CD14-positive monocyte (primary cell): ENCODE data around the gene UGT1A3. TPM values are rescaled to one million over a fixed set of nuclear protein-coding genes. Genes with fewer than 3 reads are reported as not detected.

Experiments
- DNase-seq, 3 donors: peaks; one replicate each; pipeline ENCODE4 v3.0.0-alpha.2; 2011 to 2022
- H2AFZ ChIP-seq: 2 replicates; pipeline ENCODE4 v1.6.0; 2012; ENCODE audit warnings: mild to moderate bottlenecking, low read depth, low read length, inconsistent platforms; ENCODE audit not compliant: insufficient read depth, poor library complexity, severe bottlenecking
- H3K27ac ChIP-seq, 2 donors: 1 replicate in 1 of 2; 2 replicates in 1 of 2; pipeline ENCODE4 v1.5.1; 2012 to 2013; ENCODE audit warnings: low read length in 2 of 2, control low read depth in 1 of 2, inconsistent platforms in 1 of 2, low read depth in 1 of 2, mild to moderate bottlenecking in 1 of 2
- H3K27me3 ChIP-seq, 2 donors: one replicate each; pipeline versions ENCODE4 v1.6.0 to v1.6.1; 2011 to 2013; ENCODE audit warnings: low read length in 2 of 2; ENCODE audit not compliant: control insufficient read depth in 2 of 2, insufficient read depth in 2 of 2
- H3K36me3 ChIP-seq, 2 donors: replicated peaks in 1 of 2; 1 replicate in 1 of 2; 2 replicates in 1 of 2; pipeline versions ENCODE4 v1.5.1 to v1.6.1; 2012 to 2013; ENCODE audit warnings: low read length in 2 of 2, control low read depth in 1 of 2, inconsistent platforms in 1 of 2, mild to moderate bottlenecking in 1 of 2; ENCODE audit not compliant: insufficient read depth in 2 of 2, control insufficient read depth in 1 of 2
- H3K4me1 ChIP-seq, 2 donors: 1 replicate in 1 of 2; 2 replicates in 1 of 2; pipeline versions ENCODE4 v1.5.1 to v1.6.1; 2012 to 2013; ENCODE audit warnings: low read length in 2 of 2, control low read depth in 1 of 2, inconsistent platforms in 1 of 2, mild to moderate bottlenecking in 1 of 2, moderate library complexity in 1 of 2; ENCODE audit not compliant: insufficient read depth in 2 of 2, control insufficient read depth in 1 of 2
- H3K4me2 ChIP-seq: replicated peaks from 2 replicates; pipeline ENCODE3; 2012; ENCODE audit warnings: low read length, moderate library complexity, mild to moderate bottlenecking; ENCODE audit not compliant: poor library complexity, severe bottlenecking; ENCODE audit errors: extremely low read depth
- H3K4me3 ChIP-seq, 3 experiments: fragments of 200-600 bp in 1 of 3; sonication (generic) in 1 of 3; replicated peaks in 1 of 3; 1 replicate in 2 of 3; 2 replicates in 1 of 3; pipeline ENCODE4 v1.5.1; 2011 to 2013; ENCODE audit warnings: low read length in 3 of 3, mild to moderate bottlenecking in 3 of 3, control low read depth in 2 of 3, low read depth in 2 of 3, inconsistent platforms in 1 of 3, moderate library complexity in 1 of 3
- H3K79me2 ChIP-seq: 2 replicates; pipeline ENCODE4 v1.6.0; 2012; ENCODE audit warnings: mild to moderate bottlenecking, control low read depth, inconsistent platforms, low read length, moderate library complexity; ENCODE audit not compliant: insufficient read depth
- H3K9ac ChIP-seq: 2 replicates; pipeline ENCODE4 v1.6.0; 2017; ENCODE audit warnings: low read length, mild to moderate bottlenecking; ENCODE audit not compliant: insufficient read depth, poor library complexity, severe bottlenecking
- H3K9me3 ChIP-seq, 2 donors: replicated peaks in 1 of 2; 1 replicate in 1 of 2; 2 replicates in 1 of 2; pipeline versions ENCODE4 v1.5.1 to v1.6.1; 2012 to 2013; ENCODE audit warnings: low read length in 2 of 2, control low read depth in 1 of 2; ENCODE audit not compliant: control insufficient read depth in 1 of 2, insufficient read depth in 1 of 2
- H4K20me1 ChIP-seq: 2 replicates; pipeline ENCODE4 v1.6.0; 2012; ENCODE audit warnings: mild to moderate bottlenecking, low read length, control low read depth, moderate library complexity; ENCODE audit not compliant: insufficient read depth
- H3K27ac Mint-ChIP-seq, 7 donors: one replicate each; pipeline ENCODE4 v1.8.0; 2020; ENCODE audit warnings: mild to moderate bottlenecking in 7 of 7, mixed read lengths in 7 of 7, moderate library complexity in 6 of 7, inconsistent platforms in 2 of 7
- H3K27me3 Mint-ChIP-seq, 3 donors: one replicate each; pipeline ENCODE4 v1.8.0; 2021 to 2022; ENCODE audit warnings: low read depth in 3 of 3, mild to moderate bottlenecking in 3 of 3, mixed read lengths in 3 of 3, moderate library complexity in 3 of 3, inconsistent platforms in 1 of 3
- H3K36me3 Mint-ChIP-seq, 2 donors: one replicate each; pipeline ENCODE4 v1.8.0; 2020; ENCODE audit warnings: mixed read lengths in 2 of 2, inconsistent platforms in 1 of 2, mild to moderate bottlenecking in 1 of 2
- H3K4me1 Mint-ChIP-seq: one replicate; pipeline ENCODE4 v1.8.0; 2020; ENCODE audit warnings: mild to moderate bottlenecking, mixed read lengths
- H3K4me3 Mint-ChIP-seq, 2 donors: one replicate each; pipeline ENCODE4 v1.8.0; 2020; ENCODE audit warnings: mild to moderate bottlenecking in 2 of 2, mixed read lengths in 2 of 2, moderate library complexity in 1 of 2
- H3K9me3 Mint-ChIP-seq, 7 donors: one replicate each; pipeline ENCODE4 v1.8.0; 2020 to 2022; ENCODE audit warnings: mixed read lengths in 7 of 7, mild to moderate bottlenecking in 6 of 7, moderate library complexity in 6 of 7, inconsistent platforms in 2 of 7
- CTCF ChIP-seq: fragments of 200-600 bp; IDR thresholded peaks from one replicate; pipeline ENCODE4 v1.8.0; 2022; ENCODE audit warnings: antibody characterized with exemption, mild to moderate bottlenecking
- WGBS: methylation state at CpG from one replicate; pipeline ENCODE4 v1.1.5; 2013; ENCODE audit warnings: missing lambda C conversion rate; ENCODE audit not compliant: insufficient coverage; 5-methylcytosine and 5-hydroxymethylcytosine counted together
- intact Hi-C, 2 donors: fragments of 100-400 bp; cut with micrococcal nuclease; formaldehyde crosslinking; loops; one replicate each; pipeline versions ENCODE4 v1.15.0 to v1.15.1; 2023
- polyA plus RNA-seq, 3 donors: library from polyadenylated mRNA; depleted of rRNA in 1 of 3; unstranded in 2 of 3; stranded (reverse) in 1 of 3; fragments of 300-500 nt in 2 of 3; fragments of >200 nt in 1 of 3; fragmentation: Illumina TruSeq in 2 of 3; gene quantifications; 1 replicate in 2 of 3; 2 replicates in 1 of 3; pipeline ENCODE4 v1.2.3, GENCODE V29; 2012 to 2021

The UGT1A3 gene
- polyA plus RNA-seq, 3 donors, result not detected

GRCh38 chr2:233807966-233808935 lies 79.4 kb downstream of the UGT1A3 start:
- Mint-ChIP-seq H3K27ac (no peak overlapping the region), H3K4me1 (no peaks in the 10 kb centered on the region), H3K4me3 (peak overlapping the region in 1 of 2 donors; percentile 14), H3K27me3 (peaks cover 2 to 5% (median 3%) of the 10 kb centered on the region in 3 donors), H3K9me3 (peaks cover 0 to 5% (median 2%) of the 10 kb centered on the region in 7 donors), H3K36me3 (no peaks in the 10 kb centered on the region)
- Histone ChIP-seq H3K27me3 (no peaks in the 10 kb centered on the region), H3K4me2 (no peak overlapping the region), H3K9ac (no peak overlapping the region), H3K27ac (no peak overlapping the region), H3K4me3 (no peak overlapping the region), H4K20me1 (no peaks in the 10 kb centered on the region), H3K9me3 (no peaks in the 10 kb centered on the region), H3K36me3 (no peaks in the 10 kb centered on the region), H2AFZ (no peak overlapping the region), H3K79me2 (no peaks in the 10 kb centered on the region), H3K4me1 (no peaks in the 10 kb centered on the region)
- TF ChIP-seq CTCF, result no peak
- WGBS, result 87% methylated on average over 5 of the region's 10 CpGs
- no peak for DNase-seq
- intact Hi-C loops, result no loop called here

GRCh38 chr2:233810385-233810784 lies 81.5 kb downstream of the UGT1A3 start:
- no peaks in the 10 kb centered on the region for H3K9me3 ChIP-seq
- Mint-ChIP-seq H3K9me3 (peaks cover 0 to 6% (median 2%) of the 10 kb centered on the region in 7 donors), H3K27ac (no peak overlapping the region), H3K4me3 (no peak overlapping the region), H3K36me3 (no peaks in the 10 kb centered on the region), H3K27me3 (peaks cover 2 to 5% (median 5%) of the 10 kb centered on the region in 3 donors), H3K4me1 (no peaks in the 10 kb centered on the region)
- H3K27me3 ChIP-seq, result no peaks in the 10 kb centered on the region
- no peak overlapping the region for H3K4me2 ChIP-seq
- H3K9ac ChIP-seq, result no peak overlapping the region
- TF ChIP-seq CTCF, result no peak
- H3K27ac ChIP-seq, result no peak overlapping the region
- no peaks in the 10 kb centered on the region for H3K4me1 ChIP-seq
- no peak overlapping the region for H2AFZ ChIP-seq
- intact Hi-C loops, result no loop called here
- H4K20me1 ChIP-seq, result no peaks in the 10 kb centered on the region
- no peaks in the 10 kb centered on the region for H3K36me3 ChIP-seq
- H3K4me3 ChIP-seq, result no peak overlapping the region
- no peaks in the 10 kb centered on the region for H3K79me2 ChIP-seq
- 87% methylated on average over 5 of the region's 6 CpGs for WGBS
- DNase-seq, result no peak
